ENCODE measurements around the gene C2orf80. TPM values are rescaled to one million over a fixed set of nuclear protein-coding genes. Genes with fewer than 3 reads are reported as not detected.
"Not testable (repeated sequence)": the region's sequence is repeated elsewhere in the genome, so short reads cannot be mapped to it uniquely, and the experiment has no call there.

Gene C2orf80
- not detected in 2 replicates for total RNA-seq

DNA sequence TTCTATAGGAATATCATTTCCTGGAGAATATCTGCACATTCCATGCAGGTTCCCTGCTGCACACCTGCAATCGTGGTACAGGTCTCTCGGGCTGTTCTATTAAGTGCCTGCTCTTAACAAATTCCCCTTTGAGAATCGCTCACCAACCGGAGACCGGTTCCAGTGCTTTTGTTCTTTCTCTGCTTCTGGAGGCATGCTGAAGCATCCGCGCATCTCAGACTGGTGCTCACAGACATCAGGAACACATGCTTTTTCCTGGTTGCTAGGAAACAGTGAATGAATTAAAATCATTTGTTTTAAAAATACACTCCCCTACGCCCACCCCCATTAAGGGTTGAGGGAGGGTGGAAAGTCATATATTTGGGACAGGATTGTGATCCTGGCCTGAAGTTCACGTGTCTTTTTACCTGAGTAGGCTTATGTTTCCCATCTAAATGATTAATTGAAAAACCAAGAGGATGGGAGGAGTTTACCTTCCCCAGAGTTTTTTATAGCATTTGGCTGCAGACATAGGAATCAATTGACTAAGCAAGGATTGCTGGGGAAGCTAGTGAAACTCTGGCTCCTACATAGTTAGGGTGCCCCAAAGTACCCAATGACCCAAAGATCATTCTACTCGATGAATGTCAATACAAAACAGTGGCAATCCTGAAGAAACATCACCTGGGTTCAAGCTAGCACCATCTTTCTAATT is at the start of gene C2orf80:
C2orf80 (minus strand) TSS at position 221 of the 694 bp plus-strand sequence. CDS start 3,044 bp downstream, outside the sequence.
- DNase-seq = no peak

DNA sequence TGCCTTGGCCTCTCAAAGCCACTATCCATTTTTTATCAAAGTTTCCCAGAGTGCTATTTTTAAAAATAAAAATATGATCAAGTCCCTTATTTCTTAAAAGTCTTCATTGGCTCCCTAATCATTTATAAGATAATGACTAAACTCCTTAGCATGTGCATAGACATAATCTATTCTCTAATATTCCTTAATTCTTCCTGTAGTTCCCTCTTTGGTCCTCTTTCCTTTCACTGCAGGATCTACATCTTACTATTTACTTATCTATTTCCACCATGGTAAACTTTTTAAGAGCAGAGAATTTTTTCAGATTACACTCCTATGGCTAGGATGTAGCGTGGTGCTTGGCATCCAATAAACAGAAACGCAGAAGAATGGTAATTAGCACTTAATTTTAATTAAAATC is 46.0 kb upstream of the C2orf80 start:
- no peak for DNase-seq

DNA sequence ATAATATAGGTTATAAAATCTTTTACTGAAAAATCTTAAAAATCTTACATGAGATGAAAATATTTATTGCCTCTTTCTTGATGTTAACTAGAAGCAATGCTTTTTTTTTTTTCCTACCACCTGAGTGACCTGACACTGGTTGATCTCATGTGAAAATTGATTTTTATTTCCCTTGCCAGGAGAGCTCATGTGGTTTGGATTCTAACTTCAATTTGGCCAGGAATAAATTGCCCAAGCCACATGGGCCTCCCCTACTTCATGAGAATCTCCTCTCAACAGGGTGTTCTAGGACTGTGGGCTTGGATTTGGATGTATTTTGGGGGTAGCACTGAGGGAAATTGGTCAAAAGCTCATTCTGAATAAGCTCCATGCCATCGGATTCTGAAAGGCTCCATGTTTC is 45.0 kb upstream of the C2orf80 start:
- DNase-seq = no peak

DNA sequence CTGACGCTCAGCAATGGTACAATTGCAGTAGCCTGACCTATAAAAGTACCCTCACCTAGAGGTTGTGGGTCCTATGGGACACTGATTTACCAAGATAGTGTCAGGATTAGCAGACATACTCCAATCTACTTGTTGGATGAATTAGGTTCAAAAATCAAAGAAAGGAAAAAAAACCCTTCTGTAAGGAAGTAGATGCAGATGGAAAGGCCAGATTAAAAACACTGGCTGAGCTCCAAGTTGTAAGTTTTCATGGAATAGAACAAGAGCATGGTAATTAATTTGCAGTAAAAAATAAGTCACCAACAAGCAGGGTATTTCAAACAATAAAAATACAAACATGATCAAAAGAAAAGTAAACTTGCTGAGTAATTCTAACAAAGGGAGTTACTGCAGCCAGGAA is 38.6 kb upstream of the C2orf80 start:
- peak; percentile 57 for DNase-seq

DNA sequence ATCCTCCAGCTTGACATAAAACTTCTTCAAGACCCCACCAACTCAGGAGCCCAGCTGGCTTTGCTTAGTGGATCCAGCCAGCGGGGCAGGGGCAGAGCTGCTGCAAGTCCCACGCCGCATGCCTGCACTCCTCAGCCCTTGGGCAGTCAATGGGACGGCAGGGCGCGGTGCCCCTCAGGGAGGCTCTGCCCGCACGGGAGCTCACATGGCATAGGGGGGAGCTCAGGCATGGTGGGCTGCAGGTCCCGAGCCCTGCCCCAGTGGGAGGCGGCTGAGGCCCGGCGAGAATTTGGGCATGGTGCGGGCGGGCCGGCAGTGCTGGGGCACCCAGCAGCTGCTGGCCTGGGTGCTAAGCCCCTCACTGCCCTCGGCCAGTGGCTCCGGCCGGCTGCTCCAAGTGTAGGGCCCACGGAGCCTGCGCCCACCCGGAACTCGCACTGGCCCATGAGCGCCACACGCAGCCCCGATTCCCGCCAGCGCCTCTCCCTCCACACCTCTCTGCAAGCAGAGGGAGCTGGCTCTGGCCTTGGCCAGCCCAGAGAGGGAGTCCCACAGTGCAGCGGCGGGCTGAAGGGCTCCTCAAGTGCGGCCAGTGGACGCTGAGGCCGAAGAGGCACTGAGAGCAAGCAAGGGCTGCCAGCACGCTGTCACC is 37.9 kb upstream of the C2orf80 start:
- no peak for DNase-seq

DNA sequence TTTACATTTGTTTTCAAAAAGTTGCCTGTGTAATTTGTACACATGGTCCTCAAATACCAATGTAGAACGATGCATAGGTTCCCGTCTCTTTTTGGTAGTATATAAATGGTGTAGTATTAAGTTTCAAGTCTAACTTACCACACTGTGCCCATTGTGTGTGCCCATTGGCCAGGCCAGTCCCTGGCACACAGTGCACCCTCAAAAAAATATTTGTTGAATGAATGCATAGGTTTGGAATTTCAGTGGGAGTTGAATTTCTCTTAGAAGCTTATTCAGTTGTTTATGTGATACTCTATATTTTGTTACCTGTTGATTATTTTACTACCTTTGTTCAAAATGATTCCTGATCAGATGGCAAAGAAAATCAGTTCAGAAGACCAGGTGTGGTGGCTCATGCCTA is 35.0 kb upstream of the C2orf80 start:
- DNase-seq = no peak

DNA sequence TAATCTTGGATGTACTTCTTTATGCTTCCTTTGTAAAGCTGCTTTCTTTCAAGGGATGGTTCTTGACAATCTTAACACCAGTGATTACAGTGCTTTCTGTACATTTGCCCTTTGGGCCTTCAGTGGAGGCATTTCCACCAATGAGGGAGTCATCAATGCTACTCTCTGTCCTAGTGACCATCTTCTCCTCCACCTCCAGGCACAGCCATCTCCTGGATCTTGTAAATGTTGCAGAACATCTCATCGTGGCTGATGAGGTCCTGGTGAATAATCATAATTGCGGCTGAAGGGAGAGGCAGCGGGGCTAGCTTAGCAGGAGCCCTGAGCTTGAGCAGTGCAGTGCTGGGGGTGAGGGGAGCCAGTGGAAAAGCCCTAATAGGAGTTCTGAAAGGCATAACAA is 32.5 kb upstream of the C2orf80 start:
- no peak for DNase-seq

DNA sequence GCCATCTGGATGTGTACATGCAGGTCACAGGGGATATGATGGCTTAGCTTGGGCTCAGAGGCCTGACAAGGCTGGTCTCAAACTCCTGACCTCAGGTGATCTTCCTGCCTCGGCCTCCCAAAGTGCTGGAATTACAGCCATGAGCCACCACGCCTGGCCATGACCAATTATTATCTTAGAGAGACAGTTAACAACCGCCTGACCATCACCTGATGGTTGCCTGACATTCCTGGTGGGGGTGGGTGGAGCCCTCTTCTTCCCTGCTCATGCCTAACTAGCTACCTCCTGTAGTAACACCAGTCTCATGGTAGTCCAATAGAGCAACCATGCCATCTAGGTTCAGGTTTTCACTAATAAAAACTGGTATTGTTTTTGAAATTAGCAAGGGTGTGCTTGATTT is 32.0 kb upstream of the C2orf80 start:
- DNase-seq = not testable (repeated sequence)

DNA sequence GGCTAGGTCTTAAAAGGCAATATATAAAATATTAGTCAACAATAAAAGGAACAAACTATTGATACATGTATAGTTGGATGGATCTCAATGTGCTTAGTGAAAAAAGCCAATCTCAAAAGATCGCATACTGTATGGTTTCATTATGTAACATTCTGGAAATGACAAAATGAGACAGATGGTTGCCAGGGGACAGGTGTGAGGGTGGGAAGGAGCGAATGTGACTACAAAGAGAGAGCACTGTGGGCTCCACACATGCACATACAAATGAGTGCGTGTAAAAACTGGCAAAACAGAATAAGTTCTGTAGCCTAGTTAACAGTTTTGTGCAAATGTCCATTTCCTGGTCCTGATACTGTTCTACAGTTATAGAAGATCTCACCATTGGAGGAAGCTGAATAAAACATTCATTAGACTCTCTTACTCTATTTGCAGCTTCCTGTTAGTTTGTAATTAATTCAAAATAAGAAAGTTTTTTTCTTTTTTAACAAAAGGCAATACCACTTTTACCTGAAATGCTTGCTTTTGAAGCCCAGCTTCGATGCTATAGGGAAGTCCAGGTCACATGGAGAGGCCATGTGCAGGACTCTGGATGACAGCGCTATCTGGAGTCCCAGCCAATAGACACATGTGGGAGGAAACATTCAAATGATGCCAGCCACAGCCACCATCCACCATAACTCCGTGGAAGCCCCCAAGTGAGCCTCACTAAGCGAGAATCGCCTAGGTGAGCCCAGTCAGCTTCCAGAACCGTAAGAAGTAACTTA is 21.0 kb upstream of the C2orf80 start:
- no peak for DNase-seq

DNA sequence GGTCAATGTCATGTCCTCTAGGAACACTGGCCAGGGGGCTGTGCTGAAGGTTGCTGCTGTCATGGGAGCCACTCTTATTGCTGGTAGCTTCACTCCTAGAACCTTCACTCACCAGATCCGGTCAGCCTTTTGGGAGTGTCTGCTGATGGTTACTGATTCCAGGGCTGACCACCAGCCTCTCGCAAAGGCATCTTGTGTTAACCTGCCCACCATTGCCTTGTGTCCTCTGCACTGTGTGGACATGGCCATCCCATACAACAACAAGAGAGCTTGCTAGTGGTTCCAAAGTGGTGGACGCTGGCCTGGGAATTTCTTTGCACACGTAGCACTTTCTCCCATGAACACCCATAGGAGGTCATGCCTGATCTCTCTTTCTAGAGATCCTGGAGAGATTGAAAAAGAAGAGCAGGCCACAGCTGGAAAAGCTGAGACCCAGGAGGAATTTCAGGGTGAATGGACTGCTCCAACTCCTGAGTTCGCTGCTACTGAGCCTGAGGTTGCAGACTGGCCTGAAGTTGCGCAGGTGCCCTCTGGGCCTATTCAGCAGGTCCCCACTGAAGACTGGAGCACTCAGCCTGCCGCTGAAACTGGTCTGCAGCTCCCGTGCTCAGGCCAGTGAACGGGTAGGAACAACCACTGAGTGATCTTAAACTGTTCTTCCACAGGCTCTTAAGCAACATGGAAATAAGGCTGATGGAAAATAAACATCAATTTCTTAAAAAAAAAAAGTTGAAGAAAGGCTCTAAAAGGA is 18.7 kb upstream of the C2orf80 start:
- DNase-seq = no peak

DNA sequence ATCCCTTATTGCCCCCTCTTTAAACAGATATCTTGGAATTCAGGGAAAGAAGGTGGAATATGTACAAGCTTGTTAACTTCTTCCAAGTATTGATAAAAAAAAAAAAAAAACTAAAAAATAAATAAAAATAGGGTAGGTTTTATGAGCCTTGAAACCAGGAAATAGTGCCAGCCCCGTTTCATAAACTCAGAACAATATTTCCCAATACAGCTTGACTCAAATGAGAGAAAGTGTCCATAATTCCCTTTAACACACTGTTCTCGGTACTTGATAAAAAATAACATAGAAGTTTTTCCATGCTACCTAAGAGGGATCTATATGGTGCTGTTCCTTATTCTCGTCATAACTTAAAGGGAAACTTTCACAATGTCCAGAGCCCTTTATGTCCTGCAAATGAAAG is 17.9 kb upstream of the C2orf80 start:
- no peak for DNase-seq

DNA sequence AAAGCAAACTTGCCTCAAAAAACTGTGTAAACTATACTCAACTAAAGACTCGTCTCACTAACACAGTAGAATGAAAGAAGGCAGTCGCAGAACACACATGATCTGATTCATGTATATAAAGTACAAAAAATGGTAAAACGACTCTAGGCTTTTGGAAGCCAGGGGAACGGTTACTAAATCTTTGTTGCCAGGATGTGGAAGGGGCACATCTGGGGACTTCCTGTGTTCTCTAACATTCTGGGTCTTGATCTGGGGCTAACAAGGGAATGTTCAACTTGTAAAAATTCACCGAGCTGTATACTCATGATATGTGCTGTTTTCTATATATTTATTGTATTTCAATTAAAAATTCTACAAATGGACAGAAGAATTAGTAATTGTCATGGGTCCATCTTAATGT is 14.3 kb upstream of the C2orf80 start:
- DNase-seq = no peak

DNA sequence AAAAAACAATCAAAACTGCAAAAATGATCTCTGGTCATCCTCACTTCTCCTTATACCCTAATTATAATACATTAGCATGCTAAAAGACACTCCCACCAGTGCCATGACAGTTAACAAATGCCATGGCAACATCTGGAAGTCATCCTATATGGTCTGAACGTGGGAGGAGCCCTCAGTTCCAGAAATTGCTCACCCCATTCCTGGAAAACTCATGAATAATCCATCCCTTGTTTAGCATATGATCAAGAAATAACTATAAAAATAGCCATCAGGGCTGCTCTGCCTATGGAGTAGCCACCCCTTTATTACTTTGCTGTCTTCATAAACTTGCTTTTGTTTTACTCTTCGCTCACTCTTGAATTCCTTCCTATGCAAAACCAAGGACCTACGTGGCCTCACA is 5.7 kb upstream of the C2orf80 start:
- DNase-seq = no peak

DNA sequence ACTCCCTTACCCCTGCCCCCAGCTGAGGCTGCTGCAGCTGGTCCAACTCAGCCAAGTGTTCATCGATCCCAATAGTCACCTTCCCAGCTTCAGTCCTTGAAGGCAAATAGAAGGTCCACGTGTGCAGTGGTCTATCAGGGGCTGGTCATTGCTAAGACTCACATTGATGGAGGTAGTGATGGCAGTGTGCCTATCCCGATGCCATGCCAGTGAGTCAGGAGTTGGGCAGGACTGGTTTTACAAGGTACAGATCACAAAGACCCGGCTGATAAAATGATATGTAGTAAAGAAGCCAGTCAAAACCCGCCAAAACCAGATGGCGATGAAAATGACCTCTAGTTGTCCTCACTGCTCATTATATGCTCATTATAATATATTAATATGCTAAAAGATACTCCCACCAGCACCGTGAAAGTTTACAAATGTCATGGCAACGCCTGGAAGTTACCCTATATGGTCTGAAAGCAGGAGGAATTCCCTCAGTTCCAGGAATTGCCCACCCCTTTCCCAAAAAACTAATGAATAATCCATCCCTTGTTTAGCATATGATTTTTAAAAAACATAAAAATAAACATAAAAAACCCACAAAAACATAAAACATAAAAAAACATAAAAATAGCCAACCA is 2.9 kb upstream of the C2orf80 start:
- DNase-seq = no peak

DNA sequence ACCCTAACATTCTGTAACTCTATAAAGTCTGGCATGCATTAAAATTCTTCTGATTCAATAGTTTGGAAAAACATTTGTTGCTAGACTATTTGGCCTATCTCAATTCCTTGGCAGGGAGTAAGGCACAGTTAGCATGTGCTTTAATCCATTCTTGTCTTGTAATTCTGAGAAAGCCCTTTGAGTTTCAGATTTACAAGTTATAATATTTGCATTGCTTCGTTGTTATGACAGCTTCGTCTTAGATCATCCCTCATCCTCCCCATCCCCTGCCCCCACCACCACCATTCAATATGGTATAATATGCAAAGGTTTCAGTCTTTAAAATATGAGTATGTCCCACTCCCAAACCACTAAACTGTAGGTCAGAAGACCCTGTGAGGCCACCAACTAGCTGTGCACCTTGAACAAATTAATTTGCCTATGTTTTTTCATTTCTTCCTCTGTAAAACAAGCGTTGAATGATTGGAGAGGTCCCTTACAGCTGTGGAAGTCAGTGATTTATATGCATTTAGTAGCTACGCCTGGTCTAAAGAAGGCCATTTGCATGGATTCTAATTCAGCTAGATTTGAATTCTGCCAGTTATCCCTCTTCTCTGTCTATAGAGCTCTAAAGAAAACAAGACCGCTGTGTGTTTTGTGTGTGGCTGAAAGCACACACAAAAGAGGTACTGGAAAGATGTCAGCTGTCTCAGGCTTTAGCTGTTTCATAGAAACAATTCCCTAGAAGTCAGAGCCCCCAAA is 591 bp downstream of the C2orf80 start:
- no peak for DNase-seq

DNA sequence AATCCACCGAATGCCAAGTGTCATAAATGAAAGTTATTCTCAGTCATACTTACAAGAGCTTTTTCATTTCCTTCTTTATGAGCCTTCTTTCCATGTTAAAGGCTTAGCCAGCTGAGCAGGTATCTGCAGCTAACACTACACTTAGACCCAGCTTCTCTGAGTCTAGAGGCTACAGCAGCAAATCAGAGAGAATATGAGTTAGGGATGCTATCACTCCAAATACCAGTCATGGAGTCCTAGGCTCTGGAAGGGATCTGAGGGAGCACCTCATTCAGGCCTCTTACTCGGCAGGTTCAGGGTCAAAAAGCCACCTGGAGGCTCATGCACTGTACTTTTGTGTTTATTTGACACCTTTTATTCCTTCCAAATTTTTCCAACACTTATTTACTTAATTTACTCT is 2.9 kb downstream of the C2orf80 start:
- DNase-seq = no peak

DNA sequence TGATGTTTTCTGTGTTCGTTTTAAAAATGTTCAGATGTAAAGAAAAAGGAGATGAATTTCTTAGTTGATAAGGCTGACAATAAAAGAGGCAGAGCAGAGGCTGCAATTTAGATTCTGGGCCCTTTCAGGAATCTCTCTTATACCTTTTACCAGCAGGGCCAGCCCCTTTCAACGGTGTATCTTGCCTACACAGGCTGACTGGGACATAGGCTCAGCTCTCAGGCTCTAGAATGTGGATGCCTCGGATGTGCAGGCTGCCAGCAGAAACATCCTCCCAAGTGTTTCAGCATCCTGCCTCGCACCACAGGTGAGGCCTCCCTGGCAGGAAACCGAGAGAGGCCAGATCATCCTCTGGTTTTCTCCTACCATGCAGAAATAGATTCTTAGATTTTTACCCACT is 3.4 kb downstream of the C2orf80 start:
- no peak for DNase-seq

DNA sequence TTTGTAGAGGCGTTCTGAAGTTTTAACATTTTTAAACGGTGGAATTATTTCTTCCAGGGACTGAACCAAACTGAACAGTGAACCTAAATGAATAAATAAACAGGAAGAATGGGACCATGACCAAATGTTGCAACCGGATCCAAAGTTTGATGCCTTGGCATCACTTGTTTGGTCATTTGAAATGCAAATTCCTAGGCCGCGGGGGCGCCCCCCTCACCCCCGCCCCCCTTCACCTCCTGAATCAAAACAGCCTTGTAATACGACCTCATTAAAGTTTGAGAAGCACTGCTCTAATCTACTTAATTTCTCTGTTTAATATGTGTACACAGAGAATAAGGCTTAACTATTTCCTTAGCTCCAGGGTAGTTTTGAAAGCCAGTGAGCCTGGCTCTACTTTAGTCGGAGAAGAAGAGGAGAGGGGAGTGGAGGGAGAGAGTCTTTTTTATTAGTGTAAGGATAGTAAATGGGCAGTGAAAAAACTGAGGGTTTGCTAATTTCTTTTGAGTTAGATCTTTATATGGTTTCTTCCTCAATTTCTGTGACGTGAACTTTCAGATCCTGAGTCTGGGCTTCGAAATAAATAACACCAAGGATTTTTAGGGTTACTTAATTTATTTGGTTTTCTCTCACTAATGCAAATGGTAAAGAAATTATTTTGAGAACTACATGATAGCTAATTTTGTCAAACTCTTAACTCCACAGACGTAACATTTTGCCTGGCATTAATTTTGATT is 5.7 kb downstream of the C2orf80 start:
- DNase-seq = no peak

DNA sequence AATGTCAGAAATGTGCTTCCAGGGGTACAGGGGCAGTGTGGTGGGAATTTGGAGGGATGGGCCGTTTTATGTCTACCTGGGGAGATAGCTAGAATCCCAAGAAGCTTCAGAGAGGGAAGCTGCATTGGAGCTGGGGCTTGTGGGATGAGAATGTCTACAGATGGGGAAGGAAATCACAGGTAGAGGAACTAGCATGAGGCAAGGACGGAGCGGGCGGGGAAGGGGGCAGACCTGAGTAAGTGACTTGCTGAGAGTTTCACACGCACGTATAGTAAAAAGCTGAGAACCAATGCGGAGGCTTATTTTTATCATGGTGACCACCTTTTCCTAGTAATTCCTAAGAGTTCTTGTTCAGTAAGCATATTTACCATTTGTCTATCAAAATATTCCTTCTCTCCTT is 6.3 kb downstream of the C2orf80 start:
- DNase-seq = no peak

DNA sequence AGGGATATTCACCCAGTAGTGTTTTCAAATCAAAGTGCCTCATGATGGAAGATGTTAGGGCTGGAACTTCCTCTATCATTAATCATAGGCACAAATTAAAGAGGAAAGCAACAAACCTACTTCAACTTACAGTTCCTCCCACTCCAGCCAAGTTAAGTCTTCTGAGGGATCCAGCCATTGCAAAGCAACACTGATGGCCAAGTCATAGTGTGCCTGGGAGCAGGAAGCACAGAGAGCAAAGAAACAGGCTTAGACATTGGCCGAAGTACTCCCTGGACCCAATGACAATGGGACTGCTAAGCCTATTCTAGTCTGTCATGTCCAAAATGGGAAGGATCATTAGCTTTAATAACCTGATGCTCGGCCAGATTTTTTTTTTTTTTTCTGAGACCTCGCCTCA is 7.0 kb downstream of the C2orf80 start:
- DNase-seq = no peak

DNA sequence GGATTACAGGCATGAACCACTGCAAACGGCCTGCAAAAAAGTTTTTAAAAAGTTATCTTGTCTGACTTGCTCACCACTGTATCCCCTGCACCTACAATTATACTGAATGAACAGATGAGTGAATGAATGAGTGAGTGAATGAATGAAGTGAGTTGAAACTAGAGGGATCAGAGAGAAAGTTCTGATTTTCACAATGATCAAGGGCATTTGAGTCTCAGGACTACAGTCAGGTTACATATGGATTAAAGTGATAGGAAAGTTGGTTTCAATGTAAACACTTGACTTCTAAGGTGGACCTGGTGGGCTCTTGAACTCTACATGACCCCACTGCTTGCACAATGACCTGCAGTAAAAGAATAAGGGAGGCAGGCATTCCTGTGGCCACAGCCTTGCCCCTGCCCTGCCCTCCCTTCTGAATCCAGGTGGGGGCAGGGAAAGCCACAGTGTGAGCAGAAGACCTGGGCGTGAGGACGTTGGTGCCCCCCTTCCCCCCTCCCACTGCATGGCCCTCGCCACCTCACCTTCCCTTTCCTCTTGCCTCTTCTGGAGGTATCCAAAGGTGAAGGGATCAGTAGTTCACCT is 10.7 kb downstream of the C2orf80 start:
- no peak for DNase-seq
